ENCODE measurements around the gene CAMTA1.

CAMTA1 gene

GRCh38 chr1:6927626-6928025, 142.4 kb downstream of the CAMTA1 start:
- no peak for DNase-seq

- no peak for DNase-seq
These were observed 143.0 kb downstream of the CAMTA1 start for GRCh38 chr1:6928106-6928885.

- no peak for DNase-seq
These were observed 145.6 kb downstream of the CAMTA1 start for GRCh38 chr1:6930732-6931300.

- no peak for DNase-seq
These were observed 150.2 kb downstream of the CAMTA1 start for GRCh38 chr1:6935361-6935883.

- DNase-seq, result no peak
These were observed 150.8 kb downstream of the CAMTA1 start for GRCh38 chr1:6935911-6936690.

GRCh38 chr1:6937048-6937447, 151.8 kb downstream of the CAMTA1 start:
- no peak for DNase-seq

GRCh38 chr1:6939363-6939762, 154.1 kb downstream of the CAMTA1 start:
- DNase-seq, result no peak

GRCh38 chr1:6941786-6942185, 156.5 kb downstream of the CAMTA1 start:
- DNase-seq, result no peak

GRCh38 chr1:6942990-6943389, 157.7 kb downstream of the CAMTA1 start:
- DNase-seq, result no peak

GRCh38 chr1:6944434-6944833, 159.2 kb downstream of the CAMTA1 start:
- DNase-seq, result no peak

- DNase-seq, result no peak
These were observed 162.7 kb downstream of the CAMTA1 start for GRCh38 chr1:6947952-6948351.

- no peak for DNase-seq
These were observed 163.2 kb downstream of the CAMTA1 start for GRCh38 chr1:6948416-6948815.

GRCh38 chr1:6948861-6949260, 163.6 kb downstream of the CAMTA1 start:
- DNase-seq, result no peak

- DNase-seq, result no peak
These were observed 164.9 kb downstream of the CAMTA1 start for GRCh38 chr1:6950001-6950765.

- DNase-seq, result no peak
These were observed 166.3 kb downstream of the CAMTA1 start for GRCh38 chr1:6951536-6951935.

GRCh38 chr1:6953216-6953615, 168.0 kb downstream of the CAMTA1 start:
- no peak for DNase-seq

GRCh38 chr1:6953907-6954364, 168.7 kb downstream of the CAMTA1 start:
- DNase-seq, result no peak

GRCh38 chr1:6954591-6954990, 169.3 kb downstream of the CAMTA1 start:
- DNase-seq, result peak in 2 of 51 donors; percentile 14 to 17

- DNase-seq, result no peak
These were observed 170.3 kb downstream of the CAMTA1 start for GRCh38 chr1:6955357-6956094.

- DNase-seq, result peak in 3 of 51 donors; percentile 15 to 23 (median 16)
These were observed 171.4 kb downstream of the CAMTA1 start for GRCh38 chr1:6956488-6957159.

All from hypothalamus (tissue), 51 donors.